Uterus (tissue), 4 donors: ENCODE measurements around the gene PKD2. TPM values are rescaled to one million over a fixed set of nuclear protein-coding genes. Genes with fewer than 3 reads are reported as not detected.

Source experiments
- DNase-seq, 2 donors: peaks; one replicate each; pipeline ENCODE4 v3.0.0-alpha.2; 2019 to 2020
- H3K27ac ChIP-seq, 2 donors: fragments of 200-600 bp; sonication (generic); 1 replicate in 1 of 2; 2 replicates in 1 of 2; pipeline ENCODE4 v1.5.1; 2016 to 2018
- H3K27me3 ChIP-seq, 2 donors: fragments of 200-600 bp; sonication (generic); one replicate each; pipeline ENCODE4 v1.5.1; 2018 to 2019; ENCODE audit warnings: control low read depth in 1 of 2
- H3K36me3 ChIP-seq, 2 donors: fragments of 200-600 bp; sonication (generic); one replicate each; pipeline ENCODE4 v1.5.1; 2019; ENCODE audit warnings: control low read depth in 1 of 2
- H3K4me1 ChIP-seq, 2 donors: fragments of 200-600 bp; sonication (generic); one replicate each; pipeline ENCODE4 v1.5.1; 2018 to 2019; ENCODE audit warnings: control low read depth in 1 of 2
- H3K4me3 ChIP-seq, 2 donors: fragments of 200-600 bp; sonication (generic); 1 replicate in 1 of 2; 2 replicates in 1 of 2; pipeline ENCODE4 v1.5.1; 2018 to 2019; ENCODE audit warnings: mild to moderate bottlenecking in 1 of 2
- H3K9me3 ChIP-seq, 2 donors: fragments of 200-600 bp; sonication (generic); one replicate each; pipeline ENCODE4 v1.5.1; 2019; ENCODE audit warnings: control low read depth in 1 of 2
- CTCF ChIP-seq, 4 experiments: fragments of 200-600 bp in 2 of 4; fragments of 450-650 bp in 2 of 4; sonication (generic) in 2 of 4; IDR thresholded peaks; one replicate each; pipeline ENCODE4 v1.5.1; 2016 to 2019; ENCODE audit warnings: antibody characterized with exemption in 4 of 4, mild to moderate bottlenecking in 2 of 4, moderate library complexity in 1 of 4
- POLR2A ChIP-seq, 2 donors: fragments of 450-650 bp; IDR thresholded peaks; one replicate each; pipeline ENCODE4 v1.6.1; 2016; ENCODE audit warnings: antibody characterized with exemption in 2 of 2, mild to moderate bottlenecking in 1 of 2, moderate library complexity in 1 of 2
- intact Hi-C: fragments of 100-400 bp; cut with DNase I; formaldehyde crosslinking; loops from one replicate; pipeline ENCODE4 v1.15.1; 2023; ENCODE audit warnings: low total_unique reads
- total RNA-seq, 4 donors: library from RNA; depleted of rRNA in 3 of 4; stranded (reverse); fragments of >200 nt in 3 of 4; gene quantifications; one replicate each; pipeline versions ENCODE4 v1.1.0 to v1.2.4, GENCODE V29; 2014 to 2023
- donor health status: DM: yes; HTN: yes; CAD: no.

Gene PKD2
- total RNA-seq, 4 donors from 2014 or later = 129 to 190 (median 134) TPM

DNA sequence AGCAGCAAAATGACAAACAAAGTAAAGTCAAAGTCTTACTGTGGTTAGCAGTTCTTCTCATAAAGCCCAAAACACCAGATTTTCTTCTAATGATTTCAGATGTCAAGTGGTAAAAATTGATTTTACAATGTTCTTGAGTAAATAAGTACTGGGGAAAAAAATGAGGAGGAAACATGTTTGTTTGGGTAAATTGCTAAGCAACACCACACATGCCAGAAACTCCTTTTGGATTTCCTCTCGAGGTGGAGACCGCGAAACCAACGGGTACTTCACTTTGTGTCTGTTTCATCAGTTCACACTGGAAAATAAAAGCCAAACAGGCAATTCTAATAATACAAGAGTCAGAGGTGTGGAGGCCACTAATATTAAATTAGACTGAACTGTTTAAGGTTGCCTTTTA lies 4.6 kb upstream of the PKD2 start:
- no peaks in the 10 kb centered on the region for H3K4me1 ChIP-seq
- H3K27ac ChIP-seq = peak overlapping the region; percentile 67 to 99
- no peak overlapping the region for H3K4me3 ChIP-seq

DNA sequence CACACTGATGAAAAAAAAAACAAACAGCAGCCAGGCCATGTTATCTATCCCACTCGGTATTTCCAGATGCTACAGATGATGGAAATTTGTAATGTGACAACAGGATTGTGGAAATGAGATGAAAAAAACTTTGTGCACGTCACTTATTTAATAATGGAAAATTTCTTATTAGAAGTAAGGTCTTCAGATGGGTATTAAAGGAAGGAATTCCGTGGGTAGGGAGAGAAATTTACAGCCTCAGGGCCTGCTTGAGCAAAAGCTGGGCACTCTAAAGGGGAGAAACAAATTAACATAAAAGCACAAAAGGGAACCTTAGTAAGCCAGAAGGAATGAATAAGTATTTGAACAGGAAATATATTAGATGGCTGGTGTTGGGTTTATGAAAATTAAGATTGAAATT lies 4.2 kb upstream of the PKD2 start:
- intact Hi-C loops = no loop called here
- Histone ChIP-seq H3K9me3 (no peaks in the 10 kb centered on the region), H3K4me1 (no peaks in the 10 kb centered on the region), H3K27ac (peak overlapping the region; percentile 67 to 99), H3K36me3 (no peaks in the 10 kb centered on the region), H3K27me3 (no peaks in the 10 kb centered on the region), H3K4me3 (no peak overlapping the region)
- TF ChIP-seq POLR2A (IDR thresholded peaks at IDR 0.05) (no peak), CTCF (IDR thresholded peaks at IDR 0.05) (no peak)
- DNase-seq = no peak

More for the DNA sequence above, 4.6 kb upstream of the PKD2 start:
- Histone ChIP-seq H3K27me3 (no peaks in the 10 kb centered on the region), H3K9me3 (no peaks in the 10 kb centered on the region), H3K36me3 (no peaks in the 10 kb centered on the region)
- TF ChIP-seq CTCF (IDR thresholded peaks at IDR 0.05) = no peak
- TF ChIP-seq POLR2A (IDR thresholded peaks at IDR 0.05) = no peak
- no peak for DNase-seq
- intact Hi-C loops = no loop called here

DNA sequence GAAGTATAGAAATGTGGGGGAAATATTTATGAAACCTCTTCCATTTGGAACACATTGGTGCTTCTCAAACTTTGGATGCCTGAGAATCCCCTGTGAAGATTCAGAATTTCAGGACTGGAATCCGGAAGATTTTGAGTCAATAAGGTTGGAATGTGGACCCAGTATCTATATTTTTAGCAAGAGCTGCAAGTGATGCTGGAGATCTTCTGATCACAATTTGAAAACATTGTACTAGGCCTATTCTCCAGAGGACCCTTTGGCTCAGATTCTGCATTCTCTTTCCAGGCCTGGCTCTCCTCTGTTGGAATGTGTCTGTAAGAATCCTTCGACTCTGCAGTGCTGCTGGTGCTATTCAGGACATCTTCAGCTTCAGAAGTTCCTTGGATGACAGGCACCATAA lies 2.4 kb upstream of the PKD2 start:
- Histone ChIP-seq H3K4me1 (no peaks in the 10 kb centered on the region), H3K9me3 (no peaks in the 10 kb centered on the region), H3K36me3 (no peaks in the 10 kb centered on the region), H3K4me3 (no peak overlapping the region), H3K27ac (peak overlapping the region; percentile 97 to 99), H3K27me3 (no peaks in the 10 kb centered on the region)
- intact Hi-C loops = no loop called here
- TF ChIP-seq CTCF (IDR thresholded peaks at IDR 0.05) (no peak), POLR2A (IDR thresholded peaks at IDR 0.05) (no peak)
- DNase-seq = peak in 1 of 2 donors; percentile 45

GRCh38 chr4:88005946-88006345 lies 1.5 kb upstream of the PKD2 start:
- H3K4me3 ChIP-seq = no peak overlapping the region
- no peak for DNase-seq
- no peaks in the 10 kb centered on the region for H3K9me3 ChIP-seq
- intact Hi-C loops = no loop called here
- no peaks in the 10 kb centered on the region for H3K27me3 ChIP-seq
- peak overlapping the region; percentile 97 to 99 for H3K27ac ChIP-seq
- H3K4me1 ChIP-seq = no peaks in the 10 kb centered on the region
- no peak for TF ChIP-seq CTCF (IDR thresholded peaks at IDR 0.05)
- TF ChIP-seq POLR2A (IDR thresholded peaks at IDR 0.05) = no peak
- no peaks in the 10 kb centered on the region for H3K36me3 ChIP-seq

- Histone ChIP-seq H3K27ac (peak overlapping the region; percentile 97 to 99), H3K4me3 (peak overlapping the region; percentile 71 to 79), H3K36me3 (no peaks in the 10 kb centered on the region), H3K9me3 (no peaks in the 10 kb centered on the region), H3K27me3 (no peaks in the 10 kb centered on the region), H3K4me1 (no peaks in the 10 kb centered on the region)
- TF ChIP-seq POLR2A (IDR thresholded peaks at IDR 0.05) (no peak), CTCF (IDR thresholded peaks at IDR 0.05) (no peak)
- no peak for DNase-seq
- intact Hi-C loops = no loop called here
Observed at GRCh38 chr4:88006956-88007303, 505 bp upstream of the PKD2 start.
